Breast epithelium (tissue), 3 donors: ENCODE results near the gene SIK3.

Source experiments
- CTCF ChIP-seq, 3 donors: fragments of 450-650 bp; IDR thresholded peaks; one replicate each; pipeline ENCODE4 v1.5.1; 2016 to 2017; ENCODE audit warnings: antibody characterized with exemption in 3 of 3, mild to moderate bottlenecking in 3 of 3, moderate library complexity in 3 of 3
- POLR2A ChIP-seq: fragments of 450-650 bp; IDR thresholded peaks from one replicate; pipeline ENCODE4 v1.6.1; 2016; ENCODE audit warnings: antibody characterized with exemption, mild to moderate bottlenecking, moderate library complexity
- POLR2AphosphoS5 ChIP-seq, 3 donors: sonication (generic); formaldehyde crosslinking; IDR thresholded peaks; one replicate each; pipeline ENCODE4 v1.6.1; 2017; ENCODE audit warnings: antibody characterized with exemption in 3 of 3

- no peak for TF ChIP-seq CTCF (IDR thresholded peaks at IDR 0.05)
- no peak for TF ChIP-seq POLR2AphosphoS5 (IDR thresholded peaks at IDR 0.05)
- TF ChIP-seq POLR2A: no peak
Measured at GRCh38 chr11:116829525-116830183, 268.6 kb downstream of the SIK3 start, which contains the start of gene APOC3.
